ENCODE data around the gene UBN2.

The UBN2 gene

DNA sequence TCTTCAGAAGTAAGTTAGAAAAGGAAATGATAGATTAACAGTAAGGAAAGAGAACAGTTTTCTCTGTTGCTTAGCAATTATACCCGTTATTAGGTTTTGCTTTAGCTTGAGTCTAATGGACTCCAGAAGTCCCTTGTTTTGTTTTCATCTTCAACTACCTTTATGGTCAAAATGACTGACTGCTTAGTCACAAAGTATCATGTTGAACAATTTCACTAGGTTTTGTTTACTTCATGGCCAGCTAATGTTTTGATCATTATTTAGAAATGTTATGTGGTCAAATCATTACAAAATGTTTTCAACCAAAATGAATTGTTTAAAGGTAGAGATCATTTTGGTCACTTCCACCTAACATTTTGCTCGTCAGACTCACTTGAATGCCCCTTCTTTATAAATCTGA is 1.9 kb downstream of the UBN2 start:
- no peak for DNase-seq

DNA sequence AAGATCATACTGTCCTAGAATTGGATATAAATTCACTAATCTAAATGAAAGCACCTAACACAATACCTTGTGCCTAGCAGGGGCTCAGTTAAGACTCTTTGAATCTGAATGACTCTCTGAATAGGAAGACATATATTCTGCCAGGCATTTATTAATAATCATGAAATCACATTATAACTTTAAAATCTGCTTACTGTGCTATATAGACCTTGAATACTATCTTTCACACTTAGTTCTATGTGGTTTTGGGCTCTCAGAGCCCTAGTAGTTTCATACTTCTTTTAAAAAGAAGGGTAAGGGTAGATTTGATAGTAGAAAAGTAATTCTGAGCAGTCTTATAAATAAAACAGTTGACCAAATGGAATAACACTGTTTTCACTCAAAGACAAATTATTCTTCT is 10.2 kb downstream of the UBN2 start:
- DNase-seq, result no peak

DNA sequence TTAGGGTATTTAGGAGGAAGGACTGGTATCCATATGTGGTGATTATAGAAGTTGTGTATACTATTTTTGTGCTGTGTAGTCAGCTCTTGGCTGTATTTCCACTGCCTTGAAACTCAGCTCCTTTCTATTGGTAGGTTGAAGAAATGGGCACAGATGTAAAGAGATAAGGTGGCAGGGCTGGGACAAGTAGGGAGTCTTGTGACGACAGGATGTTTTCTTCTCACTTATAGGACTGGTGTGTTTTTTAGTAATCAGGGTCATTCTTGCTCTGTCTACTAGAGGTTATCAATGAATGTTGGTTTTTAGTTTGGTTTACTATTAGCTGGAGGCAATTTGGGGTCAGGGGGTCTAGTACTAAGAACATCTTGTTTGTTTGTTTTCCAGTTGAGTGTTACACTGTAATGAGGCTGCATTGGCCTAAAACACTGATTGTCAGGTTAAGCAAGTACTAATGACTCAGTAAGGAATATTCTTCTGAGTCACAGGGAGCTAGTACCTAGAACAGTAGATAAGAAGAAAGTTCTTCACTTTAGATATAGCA is 11.8 kb downstream of the UBN2 start:
- no peak for DNase-seq

DNA sequence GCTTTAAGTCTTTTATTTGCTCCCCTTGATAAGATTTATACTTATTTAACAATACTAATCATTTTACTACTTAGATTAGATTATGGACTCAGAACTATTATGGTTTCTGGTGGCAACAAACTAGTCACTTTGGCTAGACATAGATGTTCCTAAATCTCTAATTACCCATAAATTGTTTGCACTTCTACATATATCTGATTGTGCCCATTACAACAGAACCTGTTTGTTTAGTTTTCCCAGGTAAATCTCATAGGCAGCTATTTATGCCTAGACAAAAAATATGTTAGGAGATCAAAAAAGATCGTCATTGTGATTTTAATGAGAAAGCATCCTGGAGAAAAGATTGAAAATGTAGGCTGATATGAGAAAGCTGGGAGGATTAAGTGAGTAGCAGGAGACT is 14.4 kb downstream of the UBN2 start:
- no peak for DNase-seq

DNA sequence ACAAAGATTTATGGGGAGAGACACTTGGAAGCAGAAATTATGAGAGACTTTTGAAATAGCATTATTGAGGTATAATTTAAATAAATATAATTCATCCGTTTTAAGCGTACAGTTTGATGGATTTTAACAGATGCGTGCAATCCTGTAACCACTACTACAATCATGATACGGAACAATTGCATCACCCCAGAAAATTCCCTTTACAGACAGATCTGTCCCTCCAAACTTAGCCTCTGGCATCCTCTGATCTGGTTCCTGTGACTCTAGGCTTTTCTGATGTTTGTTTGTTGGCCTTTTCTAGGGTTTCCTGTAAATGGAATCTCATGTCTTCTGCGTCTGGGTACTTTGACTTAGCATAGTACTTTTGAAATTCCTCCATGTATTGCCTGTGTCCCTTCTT is 15.5 kb downstream of the UBN2 start:
- no peak for DNase-seq

DNA sequence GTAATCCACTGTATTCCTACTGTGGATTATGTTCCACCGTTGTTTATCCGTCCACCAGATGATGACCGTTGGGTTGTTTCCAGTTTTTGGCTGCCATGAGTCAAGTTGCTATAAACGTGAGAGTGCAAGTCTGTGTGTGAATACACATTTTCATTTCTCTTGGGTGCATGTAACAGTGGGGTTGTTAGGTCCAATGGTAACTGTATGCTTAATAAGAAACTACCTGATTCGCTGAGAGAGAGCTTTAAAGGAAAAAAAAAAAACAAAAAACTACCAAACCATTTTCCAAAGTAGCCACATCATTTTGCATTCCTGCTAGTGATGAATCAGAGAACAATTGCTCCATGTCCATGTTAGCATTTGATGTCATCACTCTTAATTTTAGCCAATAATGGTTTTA is 15.9 kb downstream of the UBN2 start:
- DNase-seq, result no peak

DNA sequence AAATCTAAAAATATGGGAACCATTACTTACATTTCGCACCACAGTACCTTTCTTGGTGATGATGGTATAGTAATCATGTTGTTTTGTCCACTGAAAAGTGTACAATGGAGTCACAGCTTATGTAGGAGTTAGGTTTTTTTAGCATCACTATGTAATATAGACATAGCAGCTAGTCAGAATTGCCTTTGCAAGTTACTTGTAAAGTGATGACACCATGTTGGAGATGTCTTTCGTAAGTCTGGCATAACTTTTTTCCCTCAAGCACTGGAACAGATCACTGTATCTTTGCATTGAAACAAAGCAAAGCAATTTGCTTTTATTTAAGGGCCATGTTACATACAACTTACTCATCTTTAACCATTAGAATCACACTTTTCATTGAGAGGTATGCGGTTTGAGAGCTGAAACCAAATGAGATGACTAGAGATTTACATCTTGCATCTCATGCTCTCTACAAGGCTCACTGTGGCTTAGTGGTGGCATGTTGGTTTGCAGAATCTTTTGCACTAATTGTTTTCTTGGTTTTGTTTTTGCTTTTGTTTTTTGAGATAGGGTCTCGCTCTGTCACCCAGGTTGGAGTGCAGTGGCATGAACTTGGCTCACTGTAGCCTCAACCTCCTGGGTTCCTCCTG is 18.3 kb downstream of the UBN2 start:
- DNase-seq, result no peak

DNA sequence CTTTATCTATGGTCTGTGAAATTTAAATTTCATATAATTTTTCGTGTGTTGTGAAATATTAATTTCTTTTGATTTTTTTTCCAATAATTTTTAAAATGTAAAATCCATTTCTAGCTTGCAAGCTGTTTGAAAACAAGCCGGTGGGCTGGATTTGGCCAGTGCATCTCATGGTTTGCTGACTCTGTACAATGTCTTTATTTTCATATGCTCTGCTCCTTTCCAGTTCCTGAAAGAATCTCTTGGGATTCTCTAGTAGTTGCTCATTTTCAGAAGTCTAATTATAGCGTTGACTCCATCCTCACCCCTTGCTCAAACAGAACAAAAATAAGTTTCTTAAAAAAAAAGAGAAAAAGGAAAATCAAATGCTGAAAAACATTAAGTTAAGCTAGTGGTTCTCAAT is 21.4 kb downstream of the UBN2 start:
- no peak for DNase-seq

DNA sequence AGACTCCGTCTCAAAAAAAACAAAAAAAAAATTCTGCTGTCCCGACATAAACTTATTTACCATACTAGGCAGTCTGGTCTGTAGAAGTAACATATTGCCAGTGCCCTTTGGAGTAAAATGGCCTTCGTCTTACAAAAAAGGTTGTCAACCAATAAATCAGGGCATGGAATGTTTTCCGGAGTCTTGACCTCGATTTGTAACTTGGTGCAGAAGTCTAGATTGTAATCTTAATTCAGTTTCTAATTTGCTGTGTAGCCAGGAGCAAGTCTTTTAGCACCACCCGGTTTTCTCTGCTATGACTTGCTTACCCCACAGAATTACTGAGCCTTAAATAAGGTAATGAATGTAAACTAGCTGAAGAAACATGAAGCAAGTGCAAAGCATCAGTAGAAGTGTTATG is 23.2 kb downstream of the UBN2 start:
- no peak for DNase-seq

DNA sequence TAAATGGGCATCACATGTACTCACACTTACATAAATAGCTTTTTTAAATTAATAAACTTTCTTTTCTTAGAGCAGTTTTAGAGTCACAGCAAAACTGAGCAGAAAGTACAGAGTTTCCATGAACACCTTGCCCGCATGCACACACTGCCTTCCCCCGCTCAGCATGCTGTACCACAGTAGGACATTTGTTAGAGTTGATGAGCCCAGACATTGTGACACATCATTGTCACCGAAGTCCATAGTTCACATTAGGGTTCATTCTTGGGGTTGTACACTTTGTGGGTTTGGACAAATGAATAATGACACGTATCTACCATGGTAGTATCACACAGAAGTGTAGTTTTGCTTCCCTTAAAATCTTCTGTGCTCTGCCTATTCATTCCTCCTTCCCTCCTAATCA is 23.7 kb downstream of the UBN2 start:
- no peak for DNase-seq

DNA sequence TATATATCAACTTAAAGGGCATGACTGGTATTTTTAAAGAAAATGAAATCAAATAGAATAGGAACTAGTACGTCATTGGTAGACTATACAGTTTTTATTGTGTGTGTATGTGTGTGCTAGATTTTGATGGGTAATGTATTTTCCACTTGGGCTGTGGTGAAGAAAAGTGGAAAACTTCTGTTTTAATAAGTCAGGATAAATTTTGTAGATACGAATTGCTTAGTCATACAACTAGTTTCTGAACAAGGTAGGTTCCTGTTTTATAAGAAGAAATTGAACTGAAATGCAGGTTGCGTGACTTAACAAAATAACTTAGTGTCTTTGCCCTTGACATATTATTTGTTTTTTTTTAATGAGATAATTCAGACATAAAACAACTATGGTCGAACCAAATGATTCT is 24.3 kb downstream of the UBN2 start:
- DNase-seq, result no peak

DNA sequence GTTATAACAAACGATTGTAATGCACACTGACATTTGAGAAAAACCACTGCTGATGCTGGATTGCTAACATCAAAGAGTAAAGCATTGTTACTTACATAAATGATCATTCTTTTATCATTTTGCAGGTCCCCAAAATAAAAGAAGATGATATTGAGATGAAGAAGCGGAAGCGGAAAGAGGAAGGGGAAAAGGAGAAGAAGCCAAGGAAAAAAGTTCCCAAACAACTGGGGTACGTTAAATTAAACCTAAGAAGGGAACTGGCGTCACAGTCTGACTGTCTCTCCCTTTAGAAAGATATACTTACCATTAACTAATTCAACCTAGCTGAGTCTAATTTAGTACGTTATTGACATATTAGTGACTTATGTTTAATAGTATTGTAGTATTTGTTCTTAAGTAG is 28.1 kb downstream of the UBN2 start:
- DNase-seq, result no peak

DNA sequence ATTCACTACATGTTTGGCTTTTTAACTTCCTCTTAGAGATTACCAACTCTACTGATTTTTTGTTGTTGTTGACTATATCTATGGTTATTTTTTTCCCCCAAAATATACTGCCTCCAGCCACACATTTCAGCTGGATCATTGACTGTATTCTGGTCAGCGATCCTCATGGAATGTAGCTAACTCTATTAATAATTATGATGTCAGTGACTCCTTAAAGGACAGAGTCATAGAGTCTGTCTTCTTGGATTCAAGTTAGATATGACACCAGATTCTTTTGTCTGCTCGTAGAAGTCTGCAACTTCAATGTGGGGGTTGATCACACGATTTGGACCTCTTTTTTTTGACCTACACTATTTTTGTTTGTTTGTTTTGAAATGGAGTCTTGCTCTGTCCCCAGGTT is 33.2 kb downstream of the UBN2 start:
- DNase-seq, result no peak

DNA sequence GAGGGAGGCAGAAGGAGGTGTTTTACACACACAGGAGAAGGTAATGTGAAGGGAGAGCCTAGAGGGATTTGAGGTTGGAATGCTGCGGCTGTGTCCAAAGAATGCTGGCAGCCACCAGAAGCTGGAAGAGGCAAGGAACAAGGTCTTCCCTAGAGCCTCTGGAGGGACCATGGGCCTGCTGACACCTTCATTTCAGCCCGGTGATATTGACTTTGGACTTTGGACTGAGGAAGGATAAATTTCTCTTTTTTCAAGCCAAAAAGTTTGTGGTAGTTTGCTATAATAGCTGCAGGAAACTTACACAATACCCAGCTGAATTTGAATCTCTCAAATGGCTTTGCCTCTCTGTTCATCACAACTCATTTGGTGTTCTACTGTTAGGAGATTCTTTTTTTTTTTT is 34.6 kb downstream of the UBN2 start:
- no peak for DNase-seq

DNA sequence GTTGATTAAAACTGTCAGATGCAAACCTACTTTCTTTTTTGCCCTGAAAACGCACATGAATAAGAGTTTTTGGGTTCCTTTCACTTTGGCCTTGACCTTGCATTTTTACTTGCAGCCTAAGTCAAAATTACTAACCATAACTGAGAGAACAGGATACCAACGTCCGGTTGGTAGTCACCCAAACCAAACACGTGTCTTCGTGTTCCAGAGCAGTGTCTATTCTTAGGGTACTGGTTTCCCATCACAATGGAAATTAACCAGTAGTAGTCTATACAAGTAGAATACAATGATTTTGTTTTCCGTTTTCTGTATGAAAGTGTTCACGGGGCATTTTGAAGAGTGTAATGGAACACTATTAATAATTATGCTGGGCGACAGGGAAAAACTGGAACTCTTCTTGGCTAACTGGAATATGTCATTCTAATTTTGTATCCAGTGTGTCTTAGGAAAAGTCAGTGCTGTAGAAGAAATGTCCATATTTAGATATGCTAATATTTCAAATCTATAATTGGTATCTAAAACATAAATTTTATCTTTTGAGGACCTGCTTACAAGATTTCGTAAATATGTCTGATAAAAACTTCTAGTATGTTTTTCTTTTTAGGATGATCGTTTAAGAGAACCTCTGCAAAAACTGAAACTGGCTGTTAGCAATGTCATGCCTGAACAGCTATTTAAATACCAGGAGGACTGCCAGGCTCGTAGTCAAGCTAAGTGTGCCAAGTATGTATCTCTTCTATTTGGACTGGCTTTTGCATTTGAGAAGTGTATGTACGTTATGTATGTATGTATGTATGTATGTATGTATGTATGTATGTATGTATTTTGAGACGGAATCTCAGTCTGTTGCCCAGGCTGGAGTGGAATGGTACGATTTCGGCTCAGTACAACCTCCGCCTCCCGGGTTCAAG is 40.9 kb downstream of the UBN2 start:
- DNase-seq, result no peak

DNA sequence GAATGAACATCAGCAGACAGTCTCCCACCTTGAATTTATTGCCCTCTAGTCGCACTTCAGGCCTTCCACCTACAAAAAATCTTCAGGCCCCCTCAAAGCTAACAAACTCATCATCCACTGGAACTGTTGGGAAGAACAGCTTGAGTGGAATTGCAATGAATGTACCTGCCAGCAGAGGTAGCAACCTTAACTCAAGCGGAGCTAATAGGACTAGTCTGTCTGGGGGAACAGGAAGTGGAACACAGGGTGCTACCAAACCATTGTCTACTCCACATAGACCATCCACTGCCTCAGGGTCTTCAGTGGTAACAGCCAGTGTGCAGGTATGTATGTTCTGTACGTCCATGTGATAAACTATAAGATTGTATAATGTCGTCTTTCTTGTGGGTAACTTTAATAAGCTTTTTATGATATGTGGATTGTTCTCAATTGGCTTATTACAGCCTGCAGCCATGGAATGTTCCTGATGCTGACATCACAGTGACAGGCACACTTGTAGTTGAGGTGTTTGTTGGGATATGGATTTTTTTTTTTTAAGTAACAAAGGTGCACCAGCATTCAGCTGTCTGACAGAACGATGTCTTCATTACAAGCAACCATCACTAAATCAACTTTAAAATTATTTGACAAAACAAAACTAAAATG is 53.3 kb downstream of the UBN2 start:
- no peak for DNase-seq

DNA sequence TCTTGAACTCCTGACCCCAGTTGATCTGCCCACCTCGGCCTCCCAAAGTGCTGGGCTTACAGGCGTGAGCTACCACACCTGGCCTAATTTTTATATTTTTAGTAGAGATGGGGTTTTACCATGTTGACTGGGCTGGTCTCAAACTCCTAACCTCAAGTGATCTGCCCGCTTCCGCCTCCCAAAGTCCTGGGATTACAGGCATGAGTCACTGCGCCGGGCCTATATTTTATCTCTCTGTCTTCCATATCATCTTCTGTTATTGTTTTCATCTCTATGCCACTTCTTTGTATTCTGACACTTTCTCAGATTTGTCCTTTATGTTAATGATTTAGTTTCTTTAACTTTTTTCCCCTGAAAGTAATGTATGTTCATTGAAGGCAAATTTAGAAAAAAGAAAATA is 55.1 kb downstream of the UBN2 start:
- DNase-seq, result no peak

DNA sequence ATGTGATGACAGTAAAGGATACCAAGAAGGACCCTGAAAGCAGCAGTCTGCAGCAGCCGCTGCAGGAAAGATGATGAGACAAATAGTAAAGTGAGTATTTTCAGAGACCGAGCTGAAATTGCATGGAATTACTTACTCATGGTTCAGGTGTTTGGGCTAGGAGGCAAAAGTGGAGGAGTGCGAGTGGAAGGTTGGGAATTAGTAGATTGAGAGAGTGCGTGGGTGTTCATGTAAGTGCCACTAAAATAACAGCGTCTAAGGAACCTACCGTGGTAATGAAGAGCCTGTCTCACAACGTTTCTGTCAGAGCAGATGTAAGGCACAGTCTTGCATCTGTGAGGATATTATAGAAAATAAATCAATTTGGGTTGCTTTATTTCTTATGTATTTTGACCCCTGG is 61.8 kb downstream of the UBN2 start:
- DNase-seq, result no peak

DNA sequence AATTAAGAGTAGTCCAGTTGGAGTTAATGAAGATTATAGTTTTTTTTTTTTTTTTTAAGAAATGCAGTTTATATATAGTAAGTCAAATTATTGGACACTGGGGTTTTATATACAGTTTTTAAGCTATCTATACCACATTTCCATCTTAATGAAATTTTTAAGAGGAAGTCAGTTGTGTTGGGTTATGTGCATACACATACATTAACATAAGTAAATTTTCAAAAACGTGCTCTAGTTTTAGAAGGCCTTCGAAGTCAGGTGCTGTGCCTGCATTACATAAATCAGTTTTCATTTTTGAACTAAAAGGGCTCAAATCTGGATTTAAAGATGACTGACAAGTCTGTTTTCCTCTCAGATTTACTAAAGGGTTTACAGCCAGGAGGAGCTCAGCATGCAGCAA is 62.5 kb downstream of the UBN2 start:
- DNase-seq, result no peak

DNA sequence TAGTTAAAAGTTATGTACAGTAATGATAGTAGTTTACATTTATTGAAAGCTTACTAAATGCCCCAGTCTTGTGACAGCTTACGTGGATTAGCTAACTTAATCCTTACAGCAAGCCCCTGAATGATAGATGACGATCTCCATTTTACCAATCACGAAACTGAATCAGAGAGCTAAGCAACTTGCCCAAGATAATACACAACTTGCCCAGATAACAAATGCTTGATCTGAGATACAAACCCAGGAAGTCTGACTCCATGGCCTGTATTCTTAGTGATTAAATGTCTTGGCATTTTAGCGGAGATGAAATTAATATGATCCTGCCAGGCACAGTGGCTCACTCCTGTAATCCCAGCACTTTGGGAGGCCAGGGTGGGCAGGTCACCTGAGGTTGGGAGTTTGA is 63.2 kb downstream of the UBN2 start:
- DNase-seq, result no peak

DNA sequence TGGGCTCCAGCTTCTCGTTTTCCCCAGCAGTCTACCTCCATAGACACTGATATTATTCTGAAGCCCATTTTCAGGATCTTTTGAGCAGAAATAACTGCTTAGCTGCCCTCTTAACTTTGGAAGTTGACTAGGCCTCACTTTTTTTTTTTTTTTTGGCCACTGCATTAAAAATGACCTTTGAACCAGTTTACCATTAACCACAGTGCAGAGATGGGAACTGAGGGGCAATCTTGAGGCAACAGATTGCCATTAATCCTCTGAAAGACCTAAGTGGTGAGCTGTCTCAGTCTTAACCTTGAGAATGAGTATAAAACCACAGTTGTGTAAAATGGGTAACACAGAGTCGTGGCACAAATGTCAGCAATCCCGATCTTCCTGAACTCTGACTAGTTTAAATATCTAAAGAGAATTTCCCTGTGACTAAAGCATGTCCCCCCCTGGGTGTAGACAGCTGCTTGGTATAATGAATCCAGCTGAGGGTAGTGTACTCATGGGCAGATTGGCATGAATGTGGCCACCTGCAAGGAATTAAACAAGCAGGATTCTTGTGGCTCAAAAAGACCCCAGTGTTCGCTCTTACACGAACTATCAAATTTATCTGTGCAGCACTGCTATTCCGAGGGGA is 64.0 kb downstream of the UBN2 start:
- no peak for DNase-seq

DNA sequence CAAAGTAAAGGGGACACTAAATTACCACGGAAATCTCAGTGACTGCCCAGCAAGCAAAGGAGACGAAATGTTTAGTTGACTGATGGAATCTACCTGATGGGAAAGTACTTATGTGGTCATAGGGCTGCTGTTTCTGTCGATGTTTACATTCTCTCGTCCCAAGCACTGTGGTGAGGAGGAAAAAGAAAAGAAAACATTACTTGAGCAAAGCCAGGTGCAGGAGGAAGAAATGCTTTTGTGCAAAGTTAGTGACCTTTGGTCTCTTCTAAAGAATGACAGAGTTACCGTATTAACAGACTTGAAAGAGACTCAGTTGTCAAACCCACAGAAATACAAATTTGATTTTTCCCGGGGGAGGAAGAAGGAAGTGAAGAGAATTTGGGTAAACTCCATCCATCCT is 66.8 kb downstream of the UBN2 start:
- no peak for DNase-seq

DNA sequence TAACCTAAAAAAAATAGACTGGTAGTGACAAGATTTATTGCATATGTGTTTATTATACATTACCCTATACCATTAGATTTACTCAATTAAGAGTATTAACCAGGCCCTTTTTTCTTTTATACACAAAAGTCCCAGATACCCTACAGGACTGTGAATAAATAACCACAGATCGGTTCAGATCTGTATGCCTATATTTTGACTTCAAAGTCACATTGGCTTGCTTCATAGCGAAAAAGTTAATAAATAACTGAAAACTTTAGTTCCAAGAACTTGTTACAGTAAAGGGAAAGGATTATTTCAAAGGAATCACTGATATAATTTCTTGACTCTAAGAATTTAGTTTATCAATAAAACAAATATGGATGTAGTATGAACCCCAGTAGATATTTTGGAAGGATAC is 68.3 kb downstream of the UBN2 start:
- DNase-seq, result no peak

DNA sequence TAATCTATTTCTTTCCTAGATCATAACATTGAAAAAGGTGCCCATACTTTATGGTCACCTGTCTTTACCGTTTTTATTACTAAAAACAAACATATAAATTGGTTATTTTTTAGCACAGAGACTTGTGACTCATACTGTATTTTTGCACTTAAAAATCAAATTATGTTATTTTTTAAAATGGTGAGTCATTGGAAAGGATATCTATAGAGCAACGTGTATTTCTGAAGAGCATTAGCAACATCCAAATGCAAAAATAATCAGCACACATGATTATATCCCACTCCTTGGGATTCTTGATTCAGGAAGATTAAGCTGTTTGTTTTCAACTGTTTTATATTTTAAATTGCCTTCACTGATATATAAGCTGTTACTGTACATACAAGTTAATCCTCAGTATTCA is 69.4 kb downstream of the UBN2 start:
- no peak for DNase-seq

Measured in COR-L47 (cell line).